Activated CD8-positive, alpha-beta memory T cell treated with anti-CD3 and anti-CD28 coated beads for 24 hours (primary cell): ENCODE measurements around the gene LRRFIP2.
"Not testable (repeated sequence)": the region's sequence is repeated elsewhere in the genome, so short reads cannot be mapped to it uniquely, and the experiment has no call there.

Experiments used
- DNase-seq: peaks from one replicate; pipeline ENCODE4 v3.0.0-alpha.2; 2020

The LRRFIP2 gene

GRCh38 chr3:37111199-37111598, 63.2 kb downstream of the LRRFIP2 start:
- DNase-seq, result no peak

GRCh38 chr3:37107846-37108245, 66.5 kb downstream of the LRRFIP2 start:
- DNase-seq, result no peak

DNA sequence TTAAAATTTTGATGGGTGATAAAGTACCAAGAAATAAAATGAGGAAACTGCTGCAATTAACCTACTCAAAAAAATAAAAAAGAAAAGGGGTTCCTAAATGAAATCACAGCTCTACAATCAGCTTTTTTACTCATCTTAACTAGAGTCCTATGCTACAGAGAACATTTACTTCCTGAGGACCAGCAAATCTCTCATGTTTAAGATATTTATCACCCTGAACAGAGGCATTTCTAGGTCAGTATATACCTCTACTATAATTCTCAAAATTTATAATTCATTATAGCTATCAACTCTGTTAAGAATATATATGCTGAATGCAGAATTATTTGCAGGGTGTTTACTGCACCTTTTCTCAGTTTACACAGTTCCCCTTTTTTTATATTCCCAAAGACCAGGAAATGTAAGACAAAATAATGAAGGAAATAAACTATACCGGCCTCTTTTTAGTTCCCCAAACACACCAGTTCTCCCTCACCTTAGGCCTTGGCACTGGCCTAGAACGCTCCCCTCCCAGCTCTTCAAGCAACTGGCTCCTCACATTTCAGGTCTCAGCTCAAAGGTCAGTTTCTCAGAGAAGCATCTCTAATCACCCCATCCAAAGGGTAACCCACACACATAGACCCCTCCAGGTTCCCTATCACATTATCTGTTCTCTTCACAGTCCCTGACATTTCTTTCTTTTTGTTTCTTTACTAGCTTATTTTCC, 71.1 kb downstream of the LRRFIP2 start:
- DNase-seq, result no peak

- DNase-seq, result no peak
These were observed 74.0 kb downstream of the LRRFIP2 start for GRCh38 chr3:37100411-37100810.

DNA sequence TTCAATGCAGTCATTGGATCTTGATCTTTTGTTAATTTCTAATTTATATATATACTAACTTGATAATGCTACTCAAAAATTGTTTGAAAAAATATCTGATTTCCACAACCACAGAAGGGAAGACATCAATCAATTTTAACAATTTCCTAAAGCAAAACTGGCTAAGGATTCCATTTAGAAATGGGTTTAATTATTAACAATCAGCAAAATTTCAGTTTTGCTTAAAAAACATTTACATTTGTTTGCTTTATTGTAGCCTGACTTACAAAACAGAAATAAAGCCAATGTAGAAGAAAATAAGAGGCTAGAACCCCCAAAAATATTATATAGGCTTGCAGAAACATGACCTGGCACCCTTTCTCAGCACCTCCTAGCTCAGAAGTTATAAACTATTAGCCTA, 74.9 kb downstream of the LRRFIP2 start:
- DNase-seq, result no peak

DNA sequence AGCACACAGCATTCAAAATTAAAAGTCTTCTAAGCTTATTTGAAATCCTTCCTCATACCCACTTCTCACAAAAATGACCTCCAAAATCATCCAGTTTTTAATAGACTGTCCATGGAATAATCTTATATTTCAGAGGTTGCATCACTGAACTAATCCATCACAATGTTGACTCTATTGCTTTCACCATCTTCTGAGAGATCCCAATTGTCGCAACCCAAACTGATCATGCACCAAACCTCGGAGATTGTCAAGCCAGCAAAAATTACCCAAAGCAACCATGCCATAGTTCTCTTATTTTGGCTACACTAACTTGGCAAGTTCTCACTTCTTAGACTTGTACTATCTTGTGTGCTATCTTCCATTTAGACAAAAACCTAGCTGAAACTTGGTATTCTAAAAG, 75.5 kb downstream of the LRRFIP2 start:
- no peak for DNase-seq

GRCh38 chr3:37097776-37098175, 76.6 kb downstream of the LRRFIP2 start:
- DNase-seq, result no peak

DNA sequence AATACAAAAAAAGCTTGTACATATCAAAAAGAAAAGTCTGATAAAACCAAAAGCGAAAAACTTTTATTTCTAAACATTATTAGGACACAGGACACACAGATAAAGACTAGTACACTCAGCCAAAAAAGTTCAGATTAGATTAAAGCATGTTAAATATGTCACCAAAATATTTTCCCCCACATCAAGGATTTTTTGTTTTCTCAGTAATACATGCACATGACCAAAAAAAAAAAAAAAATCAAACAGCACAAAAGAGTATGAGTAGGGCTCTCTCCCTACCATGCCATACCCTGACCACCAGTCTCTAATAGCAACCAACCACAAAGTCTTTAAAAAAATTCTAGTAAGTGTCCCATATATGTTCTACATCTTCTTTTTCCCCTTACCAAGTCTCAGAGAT, 77.4 kb downstream of the LRRFIP2 start:
- DNase-seq, result no peak

DNA sequence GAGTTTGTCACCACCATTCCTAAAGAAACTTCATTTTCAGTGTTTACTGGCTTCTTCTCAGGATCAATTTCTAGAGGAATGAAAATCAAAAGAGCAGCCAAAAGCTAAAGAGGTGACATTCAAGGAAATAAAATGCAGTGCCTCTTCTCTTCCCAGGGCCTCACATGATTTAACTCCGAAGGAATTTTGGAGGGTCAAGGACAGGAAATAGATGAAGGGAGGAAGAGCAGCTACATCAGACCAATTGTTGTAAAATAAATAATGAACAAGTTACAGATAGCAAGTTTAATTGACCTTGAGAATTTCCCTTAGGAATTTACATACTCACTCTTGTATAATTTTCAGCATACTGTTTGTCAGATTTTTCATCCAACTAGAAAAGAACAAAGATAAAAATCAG, 78.1 kb downstream of the LRRFIP2 start:
- no peak for DNase-seq

DNA sequence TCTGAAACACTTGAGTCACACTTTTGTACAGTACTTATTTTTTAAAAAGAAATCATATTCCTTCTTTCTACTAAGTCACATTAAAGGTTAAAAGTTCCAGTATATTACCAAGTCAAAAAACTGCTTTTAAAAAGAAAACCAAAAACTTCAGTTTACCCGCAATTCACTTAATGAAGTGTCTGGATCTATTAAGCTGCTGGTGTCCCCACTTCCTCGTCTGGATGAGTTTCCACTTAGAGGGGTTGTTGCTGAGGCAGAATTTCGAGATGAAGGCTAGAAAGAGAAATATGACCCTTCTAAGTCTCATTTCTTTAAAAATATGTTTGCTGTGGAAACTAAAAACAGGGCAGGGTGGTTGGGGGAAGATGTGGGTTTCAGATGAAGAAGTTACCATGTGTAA, 79.7 kb downstream of the LRRFIP2 start:
- no peak for DNase-seq

- DNase-seq, result no peak
These were observed 80.9 kb downstream of the LRRFIP2 start for GRCh38 chr3:37093481-37093880.

- no peak for DNase-seq
These were observed 81.9 kb downstream of the LRRFIP2 start for GRCh38 chr3:37092484-37092883.

DNA sequence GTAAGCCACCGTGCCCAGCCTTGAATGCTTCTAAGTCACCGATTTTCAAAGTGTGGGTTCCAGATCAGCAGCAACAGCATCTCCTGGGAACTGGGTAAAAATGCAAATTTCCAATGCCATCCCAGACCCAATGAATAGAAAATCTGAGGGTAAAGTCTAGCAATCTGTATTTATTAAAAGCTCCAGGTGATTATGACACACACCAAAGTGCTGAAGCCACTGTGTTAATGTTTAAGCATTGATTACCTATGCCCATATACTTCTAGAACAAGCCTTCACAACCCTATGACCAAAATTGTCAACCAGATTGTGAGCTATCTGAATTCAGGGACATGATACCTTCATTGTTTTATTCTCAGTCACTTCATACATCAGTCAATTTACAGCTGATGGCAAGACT, 86.5 kb downstream of the LRRFIP2 start:
- DNase-seq, result no peak

- DNase-seq, result no peak
These were observed 87.5 kb downstream of the LRRFIP2 start for GRCh38 chr3:37086918-37087317.

- no peak for DNase-seq
These were observed 92.1 kb downstream of the LRRFIP2 start for GRCh38 chr3:37082317-37082716.

- DNase-seq, result no peak
These were observed 98.4 kb downstream of the LRRFIP2 start for GRCh38 chr3:37075955-37076354.

- DNase-seq, result no peak
These were observed 100.2 kb downstream of the LRRFIP2 start for GRCh38 chr3:37074178-37074577.

DNA sequence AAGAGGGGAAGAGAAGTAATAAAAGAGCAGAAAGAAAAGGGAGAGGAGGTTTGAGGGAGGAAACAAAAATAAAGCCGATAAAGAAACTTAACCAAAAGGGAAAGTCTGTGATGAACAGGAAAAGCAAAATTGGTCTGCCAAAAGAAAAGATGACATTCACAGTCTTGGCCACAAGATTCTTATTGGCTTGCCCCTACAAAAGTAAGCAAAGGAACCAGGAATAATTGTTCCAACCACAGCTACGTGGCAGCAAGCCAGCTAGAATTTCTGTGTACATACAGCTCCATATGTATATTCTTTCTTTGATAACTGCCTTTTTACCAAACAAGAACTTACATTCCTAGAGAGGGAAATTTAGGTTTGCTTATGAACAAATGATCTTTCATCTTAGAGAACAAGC, 101.5 kb downstream of the LRRFIP2 start:
- DNase-seq, result no peak

DNA sequence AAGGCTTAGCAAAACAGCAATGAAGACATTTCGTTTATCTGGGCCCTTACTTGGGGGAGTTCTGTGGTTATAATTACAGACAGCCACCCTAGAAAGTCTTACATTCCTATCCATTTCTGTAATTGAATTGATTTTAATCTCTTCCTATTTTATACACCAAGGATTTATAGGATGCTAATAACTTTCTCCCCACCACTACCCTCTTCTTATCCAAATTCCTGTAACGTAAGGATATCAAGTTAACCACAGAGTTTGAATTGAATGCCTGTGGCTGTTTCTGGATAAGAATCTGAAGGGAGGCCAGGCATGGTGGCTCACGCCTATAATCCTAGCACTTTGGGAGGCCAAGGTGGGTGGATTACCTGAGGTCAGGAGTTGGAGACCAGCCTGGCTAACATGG, 102.5 kb downstream of the LRRFIP2 start:
- DNase-seq, result no peak

DNA sequence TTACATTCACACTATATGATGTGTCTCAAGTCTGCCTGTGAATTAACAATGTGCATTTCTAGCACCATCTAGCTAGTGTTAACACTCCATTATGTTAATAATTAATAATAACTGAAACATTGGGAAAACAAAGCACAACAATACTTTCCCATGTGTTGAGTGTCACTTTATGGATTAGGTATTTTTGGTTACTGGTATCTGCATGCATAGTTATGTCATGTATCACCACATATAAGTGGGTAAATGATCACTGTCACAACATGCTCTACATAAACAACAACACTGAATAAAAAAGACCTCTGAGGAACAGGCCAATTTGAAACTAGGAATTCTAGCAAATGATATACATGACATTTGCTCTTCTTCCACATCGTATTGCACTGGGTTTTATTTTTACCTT, 106.4 kb downstream of the LRRFIP2 start:
- DNase-seq, result no peak

GRCh38 chr3:37067577-37067976, 106.8 kb downstream of the LRRFIP2 start:
- DNase-seq, result no peak

DNA sequence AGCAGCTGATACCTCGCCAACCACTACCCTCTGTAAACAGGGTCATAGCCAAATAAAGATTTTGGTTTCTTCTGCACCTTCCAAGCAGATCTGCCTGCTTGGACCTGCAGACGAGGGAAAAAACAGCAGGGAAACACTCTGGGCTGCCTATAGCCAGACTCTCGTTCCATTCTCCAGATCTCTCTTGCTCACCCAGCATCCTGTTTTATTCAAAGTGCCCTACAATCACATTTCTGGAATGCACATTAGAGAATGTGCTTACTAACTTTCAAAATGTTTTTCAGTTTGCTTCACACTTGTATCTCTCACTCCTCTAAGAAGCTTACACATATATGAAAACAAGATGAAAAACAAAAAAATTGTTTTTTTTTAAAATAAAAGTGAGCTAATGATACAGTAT, 109.6 kb downstream of the LRRFIP2 start:
- DNase-seq, result no peak

- DNase-seq, result no peak
These were observed 116.3 kb downstream of the LRRFIP2 start for GRCh38 chr3:37058117-37058516.

DNA sequence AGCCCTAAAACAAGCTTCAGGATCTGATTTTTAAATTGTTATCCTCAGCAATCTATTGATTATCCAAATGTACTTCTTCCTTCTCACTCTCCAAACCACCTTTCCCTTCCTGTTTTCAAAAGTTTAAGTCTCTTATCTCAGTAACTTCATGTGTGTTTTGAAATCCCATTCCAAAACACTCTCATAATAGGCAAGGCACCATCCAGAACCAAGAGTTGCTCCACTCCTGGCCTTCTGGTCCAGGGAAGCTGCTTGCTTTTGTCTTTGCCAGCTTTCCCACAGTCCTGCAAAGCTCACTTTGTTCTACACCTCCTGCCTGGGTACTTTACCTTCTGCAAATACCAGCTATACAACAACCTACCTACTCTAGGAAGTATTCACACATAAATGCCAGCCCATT, 117.6 kb downstream of the LRRFIP2 start:
- no peak for DNase-seq

GRCh38 chr3:37055077-37055476, 119.3 kb downstream of the LRRFIP2 start:
- not testable (repeated sequence) for DNase-seq

GRCh38 chr3:37054370-37054769, 120.0 kb downstream of the LRRFIP2 start:
- DNase-seq, result no peak
